HL-60 (cell line): ENCODE results near the gene KLHL40.

ENCODE experiments used
- CTCF ChIP-seq: IDR thresholded peaks from one replicate; pipeline ENCODE4 v1.5.1; 2011; ENCODE audit warnings: low read length, control low read depth, inconsistent platforms; ENCODE audit not compliant: insufficient read depth
- GABPA ChIP-seq: IDR thresholded peaks from 2 replicates; pipeline ENCODE4 v1.6.1; 2012; ENCODE audit warnings: low read depth
- POLR2AphosphoS5 ChIP-seq: IDR thresholded peaks from 2 replicates; pipeline ENCODE4 v1.6.1; 2012; ENCODE audit warnings: low read depth
- REST ChIP-seq: IDR thresholded peaks from 2 replicates; pipeline ENCODE4 v1.6.1; 2012; ENCODE audit warnings: low read depth; ENCODE audit not compliant: insufficient replicate concordance

- TF ChIP-seq CTCF (no peak), POLR2AphosphoS5 (no peak), REST (no peak), GABPA (no peak)
Measured at GRCh38 chr3:42667523-42668412, 17.6 kb upstream of the KLHL40 start.
